GM18507 (cell line): ENCODE measurements around the gene SRP68.
"Not testable (repeated sequence)": the region's sequence is repeated elsewhere in the genome, so short reads cannot be mapped to it uniquely, and the experiment has no call there.

Source experiments
- DNase-seq: peaks from one replicate; pipeline ENCODE4 v3.0.0; 2011; ENCODE audit warnings: low read depth; ENCODE audit not compliant: insufficient read length; ENCODE audit errors: extremely low spot score
- FAIRE-seq: peaks from 2 replicates; lab custom pipeline; 2011; peaks lifted over from hg19 to GRCh38; lab: Jason Lieb, UNC

SRP68 gene

GRCh38 chr17:76049239-76049638 lies 23.1 kb downstream of the SRP68 start:
- DNase-seq: no peak
- no peak for FAIRE-seq

GRCh38 chr17:76048711-76049110 lies 23.6 kb downstream of the SRP68 start:
- no peak for DNase-seq
- FAIRE-seq: no peak

GRCh38 chr17:76048025-76048605 lies 24.2 kb downstream of the SRP68 start:
- DNase-seq: no peak
- FAIRE-seq: peak; percentile 65

- FAIRE-seq: no peak
- no peak for DNase-seq
Observed at GRCh38 chr17:76046064-76046463, 26.3 kb downstream of the SRP68 start.

GRCh38 chr17:76044475-76045007 lies 27.8 kb downstream of the SRP68 start:
- DNase-seq, FAIRE-seq: not testable (repeated sequence)

GRCh38 chr17:76042868-76043267 lies 29.4 kb downstream of the SRP68 start:
- FAIRE-seq, DNase-seq: not testable (repeated sequence)

- FAIRE-seq (no peak), DNase-seq (no peak)
Observed at GRCh38 chr17:76040376-76040775, 31.9 kb downstream of the SRP68 start.

- DNase-seq (no peak), FAIRE-seq (no peak)
Observed at GRCh38 chr17:76039121-76039520, 33.2 kb downstream of the SRP68 start.

- no peak for DNase-seq
- FAIRE-seq: no peak
Observed at GRCh38 chr17:76038050-76038449, 34.3 kb downstream of the SRP68 start.

- no peak for DNase-seq
- no peak for FAIRE-seq
Observed at GRCh38 chr17:76036497-76037261, 35.6 kb downstream of the SRP68 start.

- FAIRE-seq: no peak
Observed at GRCh38 chr17:76034428-76035350, 37.6 kb downstream of the SRP68 start.

GRCh38 chr17:76033139-76033538 lies 39.2 kb downstream of the SRP68 start:
- no peak for FAIRE-seq
- DNase-seq: no peak

More at GRCh38 chr17:76034428-76035350, 37.6 kb downstream of the SRP68 start:
- DNase-seq: no peak

- FAIRE-seq: no peak
Observed at GRCh38 chr17:76032780-76033108, 39.6 kb downstream of the SRP68 start.

GRCh38 chr17:76032073-76032779 lies 40.1 kb downstream of the SRP68 start:
- no peak for DNase-seq
- no peak for FAIRE-seq

More at GRCh38 chr17:76032780-76033108, 39.6 kb downstream of the SRP68 start:
- no peak for DNase-seq

GRCh38 chr17:76027159-76027839 lies 45.0 kb downstream of the SRP68 start, which contains the start of gene EVPL:
Gene EVPL (minus strand): TSS chr17:76027306. CDS start chr17:76027198, 108 bp downstream.
- no peak for DNase-seq
- FAIRE-seq: no peak

- FAIRE-seq: no peak
- DNase-seq: no peak
Observed at GRCh38 chr17:76026714-76027158, 45.6 kb downstream of the SRP68 start.

- no peak for FAIRE-seq
- no peak for DNase-seq
Observed at GRCh38 chr17:76025294-76025693, 47.0 kb downstream of the SRP68 start.

GRCh38 chr17:76024353-76024752 lies 48.0 kb downstream of the SRP68 start:
- no peak for FAIRE-seq
- no peak for DNase-seq

- FAIRE-seq (no peak), DNase-seq (no peak)
Observed at GRCh38 chr17:76023900-76024237, 48.4 kb downstream of the SRP68 start.
